HG02852 (cell line): ENCODE data around the gene ACSL6.

ENCODE experiments used
- ATAC-seq: cut with Tn5 transposase; IDR thresholded peaks from one replicate; pipeline ENCODE4 v1.9.1; 2021; ENCODE audit warnings: mild to moderate bottlenecking, moderate library complexity; ENCODE audit not compliant: unreplicated experiment

The ACSL6 gene

GRCh38 chr5:132017738-132018625 lies 6.5 kb upstream of the ACSL6 start:
- no peak for ATAC-seq

- ATAC-seq = no peak
Measured at GRCh38 chr5:132017316-132017715, 5.9 kb upstream of the ACSL6 start.

GRCh38 chr5:132016721-132017250 lies 5.3 kb upstream of the ACSL6 start:
- no peak for ATAC-seq

- no peak for ATAC-seq
Measured at GRCh38 chr5:132013711-132014110, 2.3 kb upstream of the ACSL6 start.

- ATAC-seq = no peak
Measured at GRCh38 chr5:132013006-132013689, 1.7 kb upstream of the ACSL6 start.

- no peak for ATAC-seq
Measured at GRCh38 chr5:132012371-132013005, 1.0 kb upstream of the ACSL6 start.

GRCh38 chr5:132010989-132011621 lies 353 bp downstream of the ACSL6 start:
- ATAC-seq = no peak

GRCh38 chr5:132010645-132010988 lies 841 bp downstream of the ACSL6 start:
- ATAC-seq = no peak

- no peak for ATAC-seq
Measured at GRCh38 chr5:132009706-132010405, 1.6 kb downstream of the ACSL6 start.

- ATAC-seq = no peak
Measured at GRCh38 chr5:132008961-132009680, 2.3 kb downstream of the ACSL6 start.

GRCh38 chr5:132008163-132008473 lies 3.3 kb downstream of the ACSL6 start:
- peak; percentile 8 for ATAC-seq

GRCh38 chr5:132007399-132008162 lies 3.9 kb downstream of the ACSL6 start:
- ATAC-seq = peak; percentile 78

GRCh38 chr5:132006331-132007120 lies 4.9 kb downstream of the ACSL6 start:
- no peak for ATAC-seq

- ATAC-seq = no peak
Measured at GRCh38 chr5:132005591-132005990, 5.9 kb downstream of the ACSL6 start.

- ATAC-seq = no peak
Measured at GRCh38 chr5:132003982-132004381, 7.5 kb downstream of the ACSL6 start.

- ATAC-seq = no peak
Measured at GRCh38 chr5:132003170-132003744, 8.2 kb downstream of the ACSL6 start.

- ATAC-seq = no peak
Measured at GRCh38 chr5:132002757-132003156, 8.7 kb downstream of the ACSL6 start.
